Retinal pigment epithelial cell (primary cell): ENCODE measurements around the gene ORMDL1.

Source experiments
- DNase-seq: peaks from one replicate; pipeline ENCODE4 v3.0.0-alpha.2; 2010; ENCODE audit warnings: low read depth
- H3K4me3 ChIP-seq: 2 replicates; pipeline ENCODE4 v1.5.1; 2011; ENCODE audit warnings: mild to moderate bottlenecking, low read length, control low read depth, moderate library complexity
- TF ChIP-seq, protein P1 (sequence below): conservative IDR thresholded peaks from 2 replicates; pipeline ENCODE4 v1.5.1; 2011; ENCODE audit warnings: low read depth, low read length, control low read depth, inconsistent platforms

Gene ORMDL1

DNA sequence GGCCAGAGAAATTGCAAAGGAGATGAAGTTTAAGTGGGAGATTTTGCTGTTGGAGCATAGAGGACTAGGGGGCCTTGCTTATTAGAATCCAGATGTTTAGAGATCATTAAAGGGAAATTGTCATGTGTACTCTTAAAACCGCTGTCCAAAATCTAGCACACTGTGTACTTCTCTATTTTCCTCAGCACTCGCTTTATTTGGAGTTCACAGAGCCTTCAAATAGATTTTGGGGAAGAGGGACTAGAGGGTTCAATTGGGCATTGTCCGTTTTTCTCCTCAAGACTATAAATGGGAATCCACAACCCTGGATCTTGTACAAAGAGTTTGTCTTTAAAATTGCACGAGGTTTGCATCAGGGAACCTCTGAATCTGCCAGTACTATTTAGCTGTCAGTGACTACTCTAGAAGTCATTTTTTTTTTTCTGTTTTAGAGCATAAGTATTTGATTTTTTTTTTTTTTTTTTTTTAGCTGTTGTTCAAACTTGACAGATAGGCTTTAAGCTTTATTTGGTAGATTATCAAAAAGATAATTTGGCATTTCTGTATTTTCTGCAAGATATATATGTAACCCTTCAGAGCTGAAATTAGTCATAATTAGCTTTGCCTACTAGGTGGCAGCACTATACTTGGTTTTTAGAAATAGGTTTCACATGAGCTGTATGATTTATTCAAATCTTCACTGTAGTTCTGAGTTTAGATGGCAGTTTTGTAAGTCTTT is 14.3 kb upstream of the ORMDL1 start:
- H3K4me3 ChIP-seq: no peak overlapping the region
- TF ChIP-seq, protein P1, sequence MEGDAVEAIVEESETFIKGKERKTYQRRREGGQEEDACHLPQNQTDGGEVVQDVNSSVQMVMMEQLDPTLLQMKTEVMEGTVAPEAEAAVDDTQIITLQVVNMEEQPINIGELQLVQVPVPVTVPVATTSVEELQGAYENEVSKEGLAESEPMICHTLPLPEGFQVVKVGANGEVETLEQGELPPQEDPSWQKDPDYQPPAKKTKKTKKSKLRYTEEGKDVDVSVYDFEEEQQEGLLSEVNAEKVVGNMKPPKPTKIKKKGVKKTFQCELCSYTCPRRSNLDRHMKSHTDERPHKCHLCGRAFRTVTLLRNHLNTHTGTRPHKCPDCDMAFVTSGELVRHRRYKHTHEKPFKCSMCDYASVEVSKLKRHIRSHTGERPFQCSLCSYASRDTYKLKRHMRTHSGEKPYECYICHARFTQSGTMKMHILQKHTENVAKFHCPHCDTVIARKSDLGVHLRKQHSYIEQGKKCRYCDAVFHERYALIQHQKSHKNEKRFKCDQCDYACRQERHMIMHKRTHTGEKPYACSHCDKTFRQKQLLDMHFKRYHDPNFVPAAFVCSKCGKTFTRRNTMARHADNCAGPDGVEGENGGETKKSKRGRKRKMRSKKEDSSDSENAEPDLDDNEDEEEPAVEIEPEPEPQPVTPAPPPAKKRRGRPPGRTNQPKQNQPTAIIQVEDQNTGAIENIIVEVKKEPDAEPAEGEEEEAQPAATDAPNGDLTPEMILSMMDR: peak; percentile 60
- no peak for DNase-seq

DNA sequence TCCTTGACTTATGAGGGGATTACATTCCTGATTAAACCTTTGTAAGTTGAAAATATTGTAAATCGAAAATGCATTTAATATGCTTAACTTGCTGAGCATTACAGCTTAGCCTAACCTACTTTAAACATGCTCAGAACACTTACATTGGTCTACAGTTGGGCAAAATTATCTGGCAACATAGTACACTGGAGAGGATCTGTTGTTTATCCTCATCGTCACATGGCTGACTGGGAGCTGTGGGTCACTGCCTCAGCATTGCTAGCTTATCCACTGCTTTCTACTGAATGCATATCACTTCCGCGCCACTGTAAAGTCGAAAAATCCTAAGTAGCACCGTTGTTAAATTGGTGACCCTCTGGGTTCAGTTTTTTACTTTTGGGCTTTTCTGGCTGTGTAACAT is 13.8 kb upstream of the ORMDL1 start:
- TF ChIP-seq, protein P1: no peak
- H3K4me3 ChIP-seq: no peak overlapping the region
- no peak for DNase-seq

DNA sequence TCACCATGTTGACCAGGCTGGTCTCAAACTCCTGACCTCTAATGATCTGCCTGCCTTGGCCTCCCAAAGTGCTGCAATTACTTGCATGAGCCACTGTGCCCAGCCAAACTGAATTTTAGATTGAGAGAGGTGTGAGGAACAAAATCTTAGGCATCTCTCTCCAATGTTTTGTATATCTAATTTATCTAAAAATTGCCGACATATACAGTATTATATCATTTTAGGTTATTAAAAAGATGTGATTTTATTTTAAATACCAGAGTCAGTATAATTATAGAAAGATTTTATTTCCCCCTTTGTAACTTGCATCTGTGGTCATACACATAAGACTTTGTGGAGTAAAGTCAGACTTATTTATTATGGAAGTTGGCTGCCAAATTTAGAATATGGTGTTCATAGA is 10.2 kb upstream of the ORMDL1 start:
- TF ChIP-seq, protein P1: no peak
- DNase-seq: no peak
- H3K4me3 ChIP-seq: no peak overlapping the region

DNA sequence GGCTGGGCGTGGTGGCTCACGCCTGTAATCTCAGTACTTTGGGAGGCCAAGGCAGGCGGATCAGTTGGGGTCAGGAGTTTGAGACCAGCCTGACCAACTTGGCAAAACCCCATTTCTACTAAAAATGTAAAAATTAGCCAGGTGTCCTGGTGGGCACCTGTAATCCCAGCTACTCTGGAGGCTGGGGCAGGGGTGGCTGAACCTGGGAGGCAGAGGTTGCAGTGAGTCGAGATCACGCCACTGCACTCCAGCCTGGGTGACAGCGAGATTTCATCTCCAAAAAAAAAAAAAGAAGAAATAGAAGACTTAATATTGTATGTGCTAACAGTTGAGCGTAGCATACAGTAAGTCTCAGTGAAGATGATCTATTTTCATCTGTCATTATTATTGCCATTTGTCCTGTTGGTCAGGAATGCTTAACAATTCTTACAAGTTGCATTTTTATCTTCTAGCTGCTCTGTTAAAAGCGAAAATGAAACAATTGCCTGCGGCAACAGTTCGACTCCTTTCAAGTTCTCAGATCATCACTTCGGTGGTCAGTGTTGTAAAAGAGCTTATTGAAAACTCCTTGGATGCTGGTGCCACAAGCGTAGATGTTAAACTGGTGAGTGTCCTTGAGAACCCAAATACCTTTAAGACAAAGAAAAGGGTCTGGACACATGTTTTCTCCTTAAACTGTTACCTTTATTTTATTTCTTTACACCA is 7.4 kb upstream of the ORMDL1 start:
- no peak for DNase-seq
- H3K4me3 ChIP-seq: no peak overlapping the region
- TF ChIP-seq, protein P1: no peak

DNA sequence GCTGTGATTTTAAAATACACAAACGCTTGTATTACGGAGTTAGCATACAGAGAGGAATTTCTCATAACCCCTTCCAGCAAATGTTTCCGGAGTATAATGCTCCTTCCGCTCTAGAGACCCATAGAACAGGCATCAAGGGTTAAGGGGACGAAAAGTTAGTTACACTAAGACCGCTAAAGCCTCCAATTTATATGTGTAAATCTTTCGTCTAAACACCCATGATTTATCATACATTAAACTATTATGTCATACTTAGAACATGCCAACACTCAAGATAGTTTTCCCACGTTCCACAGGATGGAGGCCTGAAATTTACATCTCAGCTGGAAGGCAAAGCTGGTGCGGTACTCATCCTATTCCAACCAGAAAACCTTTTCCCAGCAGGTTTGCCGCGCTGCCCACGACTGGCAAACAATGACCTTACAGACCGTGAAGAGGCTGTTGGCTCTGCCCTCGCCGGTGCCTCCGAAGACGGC is 650 bp downstream of the ORMDL1 start:
- DNase-seq: no peak
- H3K4me3 ChIP-seq: peak overlapping the region; percentile 92
- TF ChIP-seq, protein P1: no peak

DNA sequence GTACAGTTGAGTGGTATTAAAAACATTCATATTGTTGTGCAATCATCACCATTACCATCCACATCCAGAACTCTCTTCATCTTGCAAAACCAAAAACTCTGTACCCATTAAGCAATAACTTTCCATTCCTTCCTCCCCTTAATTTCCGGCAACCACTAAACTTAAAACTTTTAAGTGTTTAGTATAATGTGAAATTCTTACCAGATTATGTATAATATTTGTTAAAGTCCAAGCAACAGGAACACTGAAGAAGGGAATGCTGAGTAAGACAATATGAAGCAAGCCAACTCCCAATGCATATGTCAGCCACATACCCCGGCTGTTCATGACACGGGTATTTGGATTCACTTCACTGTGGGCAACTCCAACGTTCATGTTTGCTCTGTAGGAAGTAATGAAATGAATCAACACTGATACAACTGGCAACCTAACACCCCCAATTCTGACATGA is 1.9 kb downstream of the ORMDL1 start:
- no peak for DNase-seq
- TF ChIP-seq, protein P1: no peak
- peak overlapping the region; percentile 92 for H3K4me3 ChIP-seq

DNA sequence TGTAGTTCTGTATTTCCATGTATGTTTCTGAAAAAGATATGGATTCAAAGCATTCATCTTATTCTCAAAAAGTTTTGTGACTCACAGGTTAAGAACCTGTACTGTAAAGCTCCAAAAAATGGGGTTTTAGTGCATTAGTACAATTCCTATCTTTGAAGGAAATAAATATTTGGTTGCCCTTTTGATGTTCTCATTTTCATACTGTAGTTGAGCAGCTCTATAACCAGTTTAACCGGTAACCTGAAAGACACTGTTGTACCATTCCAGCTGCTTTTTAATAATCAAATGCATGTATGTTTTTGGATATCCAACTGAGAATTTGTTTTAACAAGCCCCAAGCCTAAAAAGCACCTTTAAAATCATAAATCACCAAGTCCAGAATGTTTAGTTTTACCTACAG is 11.9 kb downstream of the ORMDL1 start:
- no peak overlapping the region for H3K4me3 ChIP-seq
- TF ChIP-seq, protein P1: no peak
- DNase-seq: no peak
